Activated T-helper 2 cell treated with anti-CD3 and anti-CD28 coated beads, Interferon-gamma antibody, Interleukin-2, Interleukin-4, amounts not matched to agents 10 μg/mL and 5 μg/mL and 100 μg/mL, durations not matched to agents 14 hours and 24 hours and 36 hours (primary cell): ENCODE data around the gene TFRC. TPM values are rescaled to one million over a fixed set of nuclear protein-coding genes. Genes with fewer than 3 reads are reported as not detected.
"Not testable (repeated sequence)": the region's sequence is repeated elsewhere in the genome, so short reads cannot be mapped to it uniquely, and the experiment has no call there.

Experiments
- DNase-seq: peaks from one replicate; pipeline ENCODE4 v3.0.0; 2021; ENCODE audit warnings: low spot score
- H3K27ac Mint-ChIP-seq: one replicate; pipeline ENCODE4 v1.8.0; 2021; ENCODE audit warnings: mixed read lengths
- H3K27me3 Mint-ChIP-seq: one replicate; pipeline ENCODE4 v1.8.0; 2021; ENCODE audit warnings: low read depth, mixed read lengths
- H3K36me3 Mint-ChIP-seq: one replicate; pipeline ENCODE4 v1.8.0; 2021; ENCODE audit warnings: low read depth, mixed read lengths
- H3K4me1 Mint-ChIP-seq: one replicate; pipeline ENCODE4 v1.8.0; 2021; ENCODE audit warnings: low read depth, mixed read lengths
- H3K4me3 Mint-ChIP-seq: one replicate; pipeline ENCODE4 v1.8.0; 2021; ENCODE audit warnings: low read depth, mild to moderate bottlenecking, moderate library complexity, mixed read lengths
- H3K9me3 Mint-ChIP-seq: one replicate; pipeline ENCODE4 v1.8.0; 2021; ENCODE audit warnings: mixed read lengths
- intact Hi-C: fragments of 100-400 bp; cut with micrococcal nuclease; formaldehyde crosslinking; loops from one replicate; pipeline ENCODE4 v1.15.1; 2023
- total RNA-seq: library from RNA; stranded (reverse); gene quantifications from 2 replicates; pipeline ENCODE4 v1.2.3, GENCODE V29; 2022

TFRC gene
- total RNA-seq, 1 donor from 2014 or later: 644 TPM

GRCh38 chr3:196075013-196075412, 6.9 kb downstream of the TFRC start:
- Mint-ChIP-seq H3K4me1 (peaks cover 48% of the 10 kb centered on the region), H3K27me3 (no peaks in the 10 kb centered on the region), H3K9me3 (no peaks in the 10 kb centered on the region), H3K36me3 (peaks cover 84% of the 10 kb centered on the region), H3K27ac (no peak overlapping the region), H3K4me3 (no peak overlapping the region)
- no peak for DNase-seq
- intact Hi-C loops: no loop called here

DNA sequence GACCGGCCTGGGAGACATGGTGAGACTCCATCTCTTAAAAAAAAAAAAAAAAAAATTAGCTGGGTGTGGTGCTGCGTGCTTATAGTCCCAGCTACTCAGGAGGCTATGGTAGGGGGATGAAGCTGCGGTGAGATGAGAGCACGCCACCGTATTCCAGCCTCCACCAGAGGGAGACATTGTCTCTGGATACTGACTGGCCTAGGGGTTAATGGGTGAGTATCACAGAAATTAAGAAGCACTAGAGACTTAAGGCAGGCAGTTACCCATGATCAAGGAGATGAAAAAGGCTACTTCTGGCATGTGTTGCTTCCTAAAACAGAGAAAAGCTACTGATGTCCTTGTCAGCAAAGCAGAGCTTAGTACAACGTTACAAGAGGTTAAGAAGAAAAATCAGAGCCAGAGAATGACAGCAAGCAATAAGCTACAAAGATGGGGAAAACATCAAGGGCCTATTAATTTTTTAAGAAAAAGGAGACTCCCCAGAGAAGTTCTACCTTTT, 8.6 kb downstream of the TFRC start:
- peak; percentile 61 for DNase-seq
- intact Hi-C loops: loop anchor here (1.0 kb wide), 1 partner anchor 123 kb away; no protein-coding TSS in a partner anchor
- peaks cover 35% of the 10 kb centered on the region for H3K4me1 Mint-ChIP-seq
- no peaks in the 10 kb centered on the region for H3K27me3 Mint-ChIP-seq
- H3K27ac Mint-ChIP-seq: no peak overlapping the region
- H3K36me3 Mint-ChIP-seq: peaks cover 81% of the 10 kb centered on the region
- H3K9me3 Mint-ChIP-seq: no peaks in the 10 kb centered on the region
- no peak overlapping the region for H3K4me3 Mint-ChIP-seq

- H3K36me3 Mint-ChIP-seq: peaks cover 81% of the 10 kb centered on the region
- no peak overlapping the region for H3K4me3 Mint-ChIP-seq
- peak overlapping the region; percentile 28 for H3K27ac Mint-ChIP-seq
- no peaks in the 10 kb centered on the region for H3K27me3 Mint-ChIP-seq
- peaks cover 31% of the 10 kb centered on the region for H3K4me1 Mint-ChIP-seq
- DNase-seq: no peak
- intact Hi-C loops: no loop called here
- no peaks in the 10 kb centered on the region for H3K9me3 Mint-ChIP-seq
Observed at GRCh38 chr3:196072313-196072712, 9.6 kb downstream of the TFRC start.

- DNase-seq, H3K27ac Mint-ChIP-seq, H3K9me3 Mint-ChIP-seq, H3K4me3 Mint-ChIP-seq, intact Hi-C loops, H3K27me3 Mint-ChIP-seq: not testable (repeated sequence)
- H3K36me3 Mint-ChIP-seq: peaks cover 91% of the 10 kb centered on the region
- H3K4me1 Mint-ChIP-seq: peaks cover 26% of the 10 kb centered on the region
Observed at GRCh38 chr3:196068812-196069211, 13.1 kb downstream of the TFRC start.

DNA sequence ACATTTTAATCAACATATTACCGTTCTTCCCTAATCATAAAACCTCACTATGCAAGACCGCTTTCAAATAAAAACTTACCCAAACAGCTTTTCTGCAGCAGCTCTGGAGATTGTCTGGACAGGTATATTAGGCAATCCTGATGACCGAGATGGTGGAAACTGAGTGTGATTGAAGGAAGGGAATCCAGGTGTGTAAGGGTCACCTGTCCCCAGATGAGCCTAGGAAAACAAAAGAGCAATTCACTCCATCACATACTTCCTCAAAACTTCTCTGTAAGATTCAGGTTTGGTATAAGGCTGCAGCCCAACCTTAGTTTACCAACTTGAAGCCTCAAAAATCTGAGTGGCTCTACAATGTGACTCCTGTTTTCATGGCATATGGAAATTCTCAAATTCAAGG, 14.5 kb downstream of the TFRC start:
- no peak for DNase-seq
- H3K4me1 Mint-ChIP-seq: peaks cover 22% of the 10 kb centered on the region
- no peak overlapping the region for H3K4me3 Mint-ChIP-seq
- H3K9me3 Mint-ChIP-seq: no peaks in the 10 kb centered on the region
- H3K27ac Mint-ChIP-seq: no peak overlapping the region
- H3K36me3 Mint-ChIP-seq: peaks cover 90% of the 10 kb centered on the region
- intact Hi-C loops: no loop called here
- no peaks in the 10 kb centered on the region for H3K27me3 Mint-ChIP-seq

- Mint-ChIP-seq H3K9me3 (no peaks in the 10 kb centered on the region), H3K4me3 (no peak overlapping the region), H3K27ac (peak overlapping the region; percentile 64), H3K4me1 (peaks cover 20% of the 10 kb centered on the region), H3K36me3 (peaks cover 90% of the 10 kb centered on the region), H3K27me3 (no peaks in the 10 kb centered on the region)
- DNase-seq: no peak
- intact Hi-C loops: no loop called here
Observed at GRCh38 chr3:196063971-196064370, 17.9 kb downstream of the TFRC start.

- Mint-ChIP-seq H3K4me3 (no peak overlapping the region), H3K4me1 (peaks cover 20% of the 10 kb centered on the region), H3K36me3 (peaks cover 91% of the 10 kb centered on the region), H3K9me3 (no peaks in the 10 kb centered on the region), H3K27me3 (no peaks in the 10 kb centered on the region), H3K27ac (peak overlapping the region; percentile 66)
- intact Hi-C loops: no loop called here
- no peak for DNase-seq
Observed at GRCh38 chr3:196063456-196063855, 18.4 kb downstream of the TFRC start.

DNA sequence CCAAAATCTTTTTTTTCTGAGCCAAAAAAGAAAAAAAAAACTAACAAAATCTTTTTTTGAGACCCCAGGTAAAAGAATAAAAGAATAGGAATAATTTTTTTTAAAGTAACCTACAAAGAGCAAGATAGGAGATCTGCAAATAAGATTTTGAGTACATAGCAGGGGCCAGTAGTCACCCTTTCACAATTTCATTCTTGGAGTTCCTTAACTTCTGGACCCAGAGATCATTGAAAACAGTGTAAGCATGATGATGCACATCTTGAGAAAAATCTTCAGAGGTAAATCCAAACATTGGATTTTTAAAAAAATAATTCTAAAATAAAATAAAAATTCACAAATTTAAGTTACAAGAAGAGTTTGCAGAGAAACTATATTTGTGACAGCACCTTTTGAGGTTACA, 18.8 kb downstream of the TFRC start:
- intact Hi-C loops: no loop called here
- no peaks in the 10 kb centered on the region for H3K27me3 Mint-ChIP-seq
- no peak overlapping the region for H3K4me3 Mint-ChIP-seq
- DNase-seq: no peak
- H3K4me1 Mint-ChIP-seq: peaks cover 20% of the 10 kb centered on the region
- H3K9me3 Mint-ChIP-seq: no peaks in the 10 kb centered on the region
- H3K27ac Mint-ChIP-seq: no peak overlapping the region
- H3K36me3 Mint-ChIP-seq: peaks cover 93% of the 10 kb centered on the region

GRCh38 chr3:196060834-196061233, 21.1 kb downstream of the TFRC start:
- Mint-ChIP-seq H3K4me3 (no peak overlapping the region), H3K27ac (peak overlapping the region; percentile 5), H3K4me1 (peaks cover 12% of the 10 kb centered on the region), H3K27me3 (no peaks in the 10 kb centered on the region), H3K36me3 (peaks cover 93% of the 10 kb centered on the region), H3K9me3 (no peaks in the 10 kb centered on the region)
- intact Hi-C loops: no loop called here
- no peak for DNase-seq

DNA sequence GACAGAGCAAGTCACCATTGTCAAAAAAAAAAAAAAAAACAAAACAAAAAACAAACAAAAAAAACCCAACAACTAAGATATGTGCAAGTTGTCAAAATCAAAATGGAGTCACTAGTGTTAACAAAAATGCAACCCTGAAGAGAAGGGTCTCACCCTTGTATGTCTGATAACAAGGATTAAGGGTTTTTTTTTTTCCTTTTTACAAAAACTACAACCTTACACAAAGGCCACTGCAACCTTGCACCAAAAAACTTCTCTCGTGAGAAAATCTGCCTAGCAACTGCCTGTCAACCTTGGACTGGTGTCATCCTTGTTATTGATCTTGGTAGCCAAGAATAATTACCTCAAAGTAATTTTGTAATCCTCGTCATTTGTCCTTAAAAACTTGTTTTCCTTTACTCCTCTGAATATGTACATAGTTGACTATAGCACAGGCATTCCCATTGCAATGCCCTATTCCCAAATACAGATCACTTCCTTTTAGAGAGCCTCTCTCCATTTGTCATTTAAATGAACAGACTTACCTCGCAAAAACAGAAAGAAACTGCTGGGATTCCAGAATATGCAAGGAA, 24.0 kb downstream of the TFRC start:
- DNase-seq: no peak
- intact Hi-C loops: no loop called here
- no peak overlapping the region for H3K27ac Mint-ChIP-seq
- peaks cover 93% of the 10 kb centered on the region for H3K36me3 Mint-ChIP-seq
- H3K4me1 Mint-ChIP-seq: peaks cover 7% of the 10 kb centered on the region
- no peaks in the 10 kb centered on the region for H3K9me3 Mint-ChIP-seq
- H3K4me3 Mint-ChIP-seq: no peak overlapping the region
- H3K27me3 Mint-ChIP-seq: no peaks in the 10 kb centered on the region

GRCh38 chr3:196056371-196056770, 25.5 kb downstream of the TFRC start:
- DNase-seq, H3K27me3 Mint-ChIP-seq, H3K4me1 Mint-ChIP-seq, H3K27ac Mint-ChIP-seq, H3K4me3 Mint-ChIP-seq, H3K9me3 Mint-ChIP-seq, intact Hi-C loops: not testable (repeated sequence)
- H3K36me3 Mint-ChIP-seq: peaks cover 94% of the 10 kb centered on the region

- Mint-ChIP-seq H3K4me3 (no peak overlapping the region), H3K27me3 (no peaks in the 10 kb centered on the region), H3K36me3 (peaks cover 94% of the 10 kb centered on the region), H3K4me1 (peaks cover 10% of the 10 kb centered on the region), H3K9me3 (no peaks in the 10 kb centered on the region), H3K27ac (no peak overlapping the region)
- no peak for DNase-seq
- intact Hi-C loops: no loop called here
Observed at GRCh38 chr3:196055683-196056270, 26.1 kb downstream of the TFRC start.

GRCh38 chr3:196055240-196055639, 26.6 kb downstream of the TFRC start:
- no peak for DNase-seq
- no peak overlapping the region for H3K27ac Mint-ChIP-seq
- no peaks in the 10 kb centered on the region for H3K9me3 Mint-ChIP-seq
- H3K4me3 Mint-ChIP-seq: no peak overlapping the region
- intact Hi-C loops: no loop called here
- H3K27me3 Mint-ChIP-seq: no peaks in the 10 kb centered on the region
- peaks cover 94% of the 10 kb centered on the region for H3K36me3 Mint-ChIP-seq
- peaks cover 9% of the 10 kb centered on the region for H3K4me1 Mint-ChIP-seq
